Immature natural killer cell (primary cell): ENCODE data around the gene PCDHGA8. TPM values are rescaled to one million over a fixed set of nuclear protein-coding genes. Genes with fewer than 3 reads are reported as not detected.
"Not testable (repeated sequence)": the region's sequence is repeated elsewhere in the genome, so short reads cannot be mapped to it uniquely, and the experiment has no call there.

Experiments
- DNase-seq, 3 donors: peaks; one replicate each; pipeline ENCODE4 v3.0.0; 2022; ENCODE audit warnings: mixed read lengths in 1 of 3
- H3K27ac Mint-ChIP-seq, 6 donors: one replicate each; pipeline ENCODE4 v1.8.0; 2020; ENCODE audit warnings: mixed read lengths in 6 of 6, mild to moderate bottlenecking in 5 of 6, inconsistent platforms in 4 of 6, moderate library complexity in 3 of 6
- H3K27me3 Mint-ChIP-seq, 3 donors: one replicate each; pipeline ENCODE4 v1.8.0; 2020 to 2021; ENCODE audit warnings: low read depth in 3 of 3, mild to moderate bottlenecking in 3 of 3, mixed read lengths in 3 of 3, moderate library complexity in 3 of 3, inconsistent platforms in 1 of 3
- H3K36me3 Mint-ChIP-seq, 3 donors: one replicate each; pipeline ENCODE4 v1.8.0; 2020; ENCODE audit warnings: mixed read lengths in 3 of 3, inconsistent platforms in 2 of 3, mild to moderate bottlenecking in 2 of 3
- H3K4me1 Mint-ChIP-seq, 2 donors: one replicate each; pipeline ENCODE4 v1.8.0; 2020; ENCODE audit warnings: inconsistent platforms in 2 of 2, mild to moderate bottlenecking in 2 of 2, mixed read lengths in 2 of 2, moderate library complexity in 1 of 2
- H3K4me3 Mint-ChIP-seq, 5 donors: one replicate each; pipeline ENCODE4 v1.8.0; 2020; ENCODE audit warnings: mild to moderate bottlenecking in 5 of 5, mixed read lengths in 5 of 5, inconsistent platforms in 3 of 5, moderate library complexity in 3 of 5
- H3K9me3 Mint-ChIP-seq, 6 donors: one replicate each; pipeline ENCODE4 v1.8.0; 2020; ENCODE audit warnings: mild to moderate bottlenecking in 6 of 6, mixed read lengths in 6 of 6, inconsistent platforms in 4 of 6, moderate library complexity in 3 of 6
- polyA plus RNA-seq, 3 donors: library from polyadenylated mRNA; unstranded; fragments of 300-500 nt; fragmentation: Illumina TruSeq; gene quantifications; one replicate each; pipeline ENCODE4 v1.2.3, GENCODE V29; 2021

PCDHGA8 gene
- polyA plus RNA-seq, 3 donors from 2014 or later = 0.07 TPM; not detected in 2

GRCh38 chr5:141382469-141383294 lies 9.8 kb upstream of the PCDHGA8 start, which contains the start of gene PCDHGA7:
TSS of gene PCDHGA7 (plus strand) at chr5:141382742. CDS start at chr5:141382900, 158 bp downstream.
- Mint-ChIP-seq H3K27me3 (peaks cover 20 to 34% (median 30%) of the 10 kb centered on the region in 3 donors), H3K9me3 (peaks cover 6 to 54% (median 19%) of the 10 kb centered on the region in 6 donors), H3K4me3 (peak within 1 kb of the TSS; percentile 65 to 88 (median 77)), H3K27ac (no peak within 1 kb of the TSS), H3K4me1 (peaks cover 0 to 5% of the 10 kb centered on the region in 2 donors), H3K36me3 (peaks cover 0 to 5% (median 0%) of the 10 kb centered on the region in 3 donors)
- DNase-seq = peak in 1 of 3 donors; percentile 32

GRCh38 chr5:141383345-141383744 lies 9.1 kb upstream of the PCDHGA8 start:
- peaks cover 20 to 34% (median 28%) of the 10 kb centered on the region in 3 donors for H3K27me3 Mint-ChIP-seq
- H3K4me3 Mint-ChIP-seq = peak overlapping the region in 3 of 5 donors; percentile 56 to 88 (median 77)
- H3K9me3 Mint-ChIP-seq = peaks cover 6 to 56% (median 21%) of the 10 kb centered on the region in 6 donors
- H3K27ac Mint-ChIP-seq = no peak overlapping the region
- no peak for DNase-seq
- peaks cover 0 to 6% (median 2%) of the 10 kb centered on the region in 3 donors for H3K36me3 Mint-ChIP-seq
- H3K4me1 Mint-ChIP-seq = peaks cover 2 to 5% of the 10 kb centered on the region in 2 donors

GRCh38 chr5:141384471-141385267 lies 7.8 kb upstream of the PCDHGA8 start:
- no peak overlapping the region for H3K4me3 Mint-ChIP-seq
- peaks cover 7 to 59% (median 26%) of the 10 kb centered on the region in 6 donors for H3K9me3 Mint-ChIP-seq
- no peak overlapping the region for H3K27ac Mint-ChIP-seq
- DNase-seq = no peak
- peaks cover 24 to 38% (median 30%) of the 10 kb centered on the region in 3 donors for H3K27me3 Mint-ChIP-seq
- H3K4me1 Mint-ChIP-seq = peaks cover 5 to 7% of the 10 kb centered on the region in 2 donors
- H3K36me3 Mint-ChIP-seq = peaks cover 0 to 9% (median 4%) of the 10 kb centered on the region in 3 donors

- H3K4me1 Mint-ChIP-seq, H3K27ac Mint-ChIP-seq: not testable (repeated sequence)
- Mint-ChIP-seq H3K4me3 (peak within 1 kb of the TSS; percentile 9 to 61 (median 49)), H3K27me3 (peaks cover 19 to 45% (median 42%) of the 10 kb centered on the region in 3 donors), H3K9me3 (peaks cover 15 to 61% (median 28%) of the 10 kb centered on the region in 6 donors), H3K36me3 (peaks cover 8 to 12% (median 8%) of the 10 kb centered on the region in 3 donors)
- DNase-seq = peak in 1 of 3 donors; percentile 25
Measured at GRCh38 chr5:141387557-141388311, 4.7 kb upstream of the PCDHGA8 start, which contains the start of gene PCDHGB4. TSS of gene PCDHGB4 (plus strand) at chr5:141387698. CDS start at chr5:141387885, 187 bp downstream.

GRCh38 chr5:141388661-141389060 lies 3.8 kb upstream of the PCDHGA8 start:
- DNase-seq = no peak

GRCh38 chr5:141389153-141390042 lies 3.0 kb upstream of the PCDHGA8 start:
- peak overlapping the region in 1 of 6 donors; percentile 76 for H3K27ac Mint-ChIP-seq
- DNase-seq = no peak
- H3K36me3 Mint-ChIP-seq = peaks cover 8 to 12% (median 8%) of the 10 kb centered on the region in 3 donors
- peaks cover 25 to 48% (median 37%) of the 10 kb centered on the region in 3 donors for H3K27me3 Mint-ChIP-seq
- peaks cover 15 to 61% (median 27%) of the 10 kb centered on the region in 6 donors for H3K9me3 Mint-ChIP-seq
- no peak overlapping the region for H3K4me3 Mint-ChIP-seq
- H3K4me1 Mint-ChIP-seq = peaks cover 5% of the 10 kb centered on the region in 2 donors

More at GRCh38 chr5:141388661-141389060, 3.8 kb upstream of the PCDHGA8 start:
- H3K9me3 Mint-ChIP-seq = peaks cover 20 to 61% (median 27%) of the 10 kb centered on the region in 6 donors
- no peak overlapping the region for H3K27ac Mint-ChIP-seq
- peak overlapping the region in 2 of 5 donors; percentile 6 to 17 for H3K4me3 Mint-ChIP-seq
- peaks cover 20 to 45% (median 32%) of the 10 kb centered on the region in 3 donors for H3K27me3 Mint-ChIP-seq
- H3K4me1 Mint-ChIP-seq = peaks cover 5% of the 10 kb centered on the region in 2 donors
- H3K36me3 Mint-ChIP-seq = peaks cover 8 to 12% (median 8%) of the 10 kb centered on the region in 3 donors

GRCh38 chr5:141393267-141393666 lies 834 bp downstream of the PCDHGA8 start:
- Mint-ChIP-seq H3K36me3 (peaks cover 7 to 11% (median 8%) of the 10 kb centered on the region in 3 donors), H3K4me3 (no peak overlapping the region), H3K9me3 (peaks cover 11 to 44% (median 21%) of the 10 kb centered on the region in 6 donors), H3K27ac (no peak overlapping the region), H3K27me3 (peaks cover 26 to 60% (median 43%) of the 10 kb centered on the region in 3 donors), H3K4me1 (peaks cover 4 to 5% of the 10 kb centered on the region in 2 donors)
- no peak for DNase-seq

- DNase-seq, H3K27ac Mint-ChIP-seq, H3K36me3 Mint-ChIP-seq, H3K4me3 Mint-ChIP-seq, H3K4me1 Mint-ChIP-seq: not testable (repeated sequence)
- Mint-ChIP-seq H3K9me3 (peaks cover 12 to 40% (median 18%) of the 10 kb centered on the region in 6 donors), H3K27me3 (peaks cover 33 to 61% (median 52%) of the 10 kb centered on the region in 3 donors)
Measured at GRCh38 chr5:141394401-141395187, 2.2 kb downstream of the PCDHGA8 start.

- peaks cover 7 to 32% (median 17%) of the 10 kb centered on the region in 6 donors for H3K9me3 Mint-ChIP-seq
- H3K27ac Mint-ChIP-seq, H3K4me1 Mint-ChIP-seq, H3K36me3 Mint-ChIP-seq: not testable (repeated sequence)
- H3K4me3 Mint-ChIP-seq = peak within 1 kb of the TSS; percentile 46 to 77 (median 72)
- DNase-seq = peak; percentile 23 to 56 (median 44)
- peaks cover 40 to 55% (median 48%) of the 10 kb centered on the region in 3 donors for H3K27me3 Mint-ChIP-seq
Measured at GRCh38 chr5:141397756-141398551, 5.5 kb downstream of the PCDHGA8 start, which contains the start of gene PCDHGB5. TSS of gene PCDHGB5 (plus strand) at chr5:141397947. CDS start at chr5:141398128, 181 bp downstream.

- Mint-ChIP-seq H3K9me3 (peaks cover 8 to 27% (median 16%) of the 10 kb centered on the region in 6 donors), H3K27me3 (peaks cover 38 to 54% (median 48%) of the 10 kb centered on the region in 3 donors), H3K4me1 (peaks cover 3 to 7% of the 10 kb centered on the region in 2 donors), H3K4me3 (peak overlapping the region in 2 of 5 donors; percentile 32 to 57), H3K36me3 (peaks cover 6 to 8% (median 7%) of the 10 kb centered on the region in 3 donors), H3K27ac (no peak overlapping the region)
- no peak for DNase-seq
Measured at GRCh38 chr5:141398608-141399007, 6.2 kb downstream of the PCDHGA8 start.
